ENCODE data around the gene JAM3. TPM values are rescaled to one million over a fixed set of nuclear protein-coding genes. Genes with fewer than 3 reads are reported as not detected.

JAM3 gene
- total and polyA plus RNA-seq, 9 donors: 94.6 to 175 (median 135) TPM

GRCh38 chr11:134154441-134154840 lies 85.6 kb downstream of the JAM3 start:
- no peak overlapping the region for H3K27ac ChIP-seq (ENCODE audit: low read length)
- H3K36me3 ChIP-seq (ENCODE audit: control insufficient read depth, insufficient read depth, low read length): peaks cover 73% of the 10 kb centered on the region
- WGBS (ENCODE audit: insufficient coverage): 91% methylated on average over 9 of the region's 11 CpGs
- H3K4me3 ChIP-seq (ENCODE audit: low read length): no peak overlapping the region
- H3K4me1 ChIP-seq (ENCODE audit: control insufficient read depth, insufficient read depth, low read length): no peaks in the 10 kb centered on the region
- H3K9me3 ChIP-seq (replicated peaks; ENCODE audit: control insufficient read depth, low read depth, low read length): no peaks in the 10 kb centered on the region
- DNase-seq: no peak
- no peaks in the 10 kb centered on the region for H3K27me3 ChIP-seq (ENCODE audit: control insufficient read depth, insufficient read depth, low read length)

GRCh38 chr11:134155456-134155855 lies 86.6 kb downstream of the JAM3 start:
- WGBS (ENCODE audit: insufficient coverage): 76% methylated on average over 9 of the region's 16 CpGs
- DNase-seq: no peak
- H3K4me1 ChIP-seq (ENCODE audit: control insufficient read depth, insufficient read depth, low read length): no peaks in the 10 kb centered on the region
- H3K4me3 ChIP-seq (ENCODE audit: low read length): no peak overlapping the region
- no peaks in the 10 kb centered on the region for H3K27me3 ChIP-seq (ENCODE audit: control insufficient read depth, insufficient read depth, low read length)
- H3K9me3 ChIP-seq (replicated peaks; ENCODE audit: control insufficient read depth, low read depth, low read length): no peaks in the 10 kb centered on the region
- peaks cover 76% of the 10 kb centered on the region for H3K36me3 ChIP-seq (ENCODE audit: control insufficient read depth, insufficient read depth, low read length)
- no peak overlapping the region for H3K27ac ChIP-seq (ENCODE audit: low read length)

- no peaks in the 10 kb centered on the region for H3K4me1 ChIP-seq (ENCODE audit: control insufficient read depth, insufficient read depth, low read length)
- peaks cover 70% of the 10 kb centered on the region for H3K36me3 ChIP-seq (ENCODE audit: control insufficient read depth, insufficient read depth, low read length)
- WGBS (ENCODE audit: insufficient coverage): 96% methylated on average over 22 of the region's 28 CpGs
- no peak overlapping the region for H3K27ac ChIP-seq (ENCODE audit: low read length)
- H3K27me3 ChIP-seq (ENCODE audit: control insufficient read depth, insufficient read depth, low read length): no peaks in the 10 kb centered on the region
- DNase-seq: no peak
- no peaks in the 10 kb centered on the region for H3K9me3 ChIP-seq (replicated peaks; ENCODE audit: control insufficient read depth, low read depth, low read length)
- no peak overlapping the region for H3K4me3 ChIP-seq (ENCODE audit: low read length)
Observed at GRCh38 chr11:134155946-134156865, 87.3 kb downstream of the JAM3 start.

- H3K27me3 ChIP-seq (ENCODE audit: control insufficient read depth, insufficient read depth, low read length): no peaks in the 10 kb centered on the region
- H3K4me3 ChIP-seq (ENCODE audit: low read length): no peak overlapping the region
- WGBS (ENCODE audit: insufficient coverage): no CpG with 5 or more reads among the region's 4 CpGs
- no peaks in the 10 kb centered on the region for H3K4me1 ChIP-seq (ENCODE audit: control insufficient read depth, insufficient read depth, low read length)
- no peak for DNase-seq
- no peaks in the 10 kb centered on the region for H3K9me3 ChIP-seq (replicated peaks; ENCODE audit: control insufficient read depth, low read depth, low read length)
- H3K36me3 ChIP-seq (ENCODE audit: control insufficient read depth, insufficient read depth, low read length): peaks cover 66% of the 10 kb centered on the region
- H3K27ac ChIP-seq (ENCODE audit: low read length): no peak overlapping the region
Observed at GRCh38 chr11:134157451-134157850, 88.6 kb downstream of the JAM3 start.

- Histone ChIP-seq H3K27ac (ENCODE audit: low read length) (no peak overlapping the region), H3K36me3 (ENCODE audit: control insufficient read depth, insufficient read depth, low read length) (peaks cover 63% of the 10 kb centered on the region), H3K4me3 (ENCODE audit: low read length) (no peak overlapping the region), H3K4me1 (ENCODE audit: control insufficient read depth, insufficient read depth, low read length) (no peaks in the 10 kb centered on the region), H3K9me3 (replicated peaks; ENCODE audit: control insufficient read depth, low read depth, low read length) (no peaks in the 10 kb centered on the region), H3K27me3 (ENCODE audit: control insufficient read depth, insufficient read depth, low read length) (no peaks in the 10 kb centered on the region)
- DNase-seq: no peak
- WGBS (ENCODE audit: insufficient coverage): 90% methylated on average over 9 of the region's 9 CpGs
Observed at GRCh38 chr11:134158023-134158422, 89.2 kb downstream of the JAM3 start.

- Histone ChIP-seq H3K36me3 (ENCODE audit: control insufficient read depth, insufficient read depth, low read length) (peaks cover 52% of the 10 kb centered on the region), H3K4me1 (ENCODE audit: control insufficient read depth, insufficient read depth, low read length) (no peaks in the 10 kb centered on the region)
- WGBS (ENCODE audit: insufficient coverage): 92% methylated on average over 9 of the region's 9 CpGs
Observed at GRCh38 chr11:134159652-134160051, 90.8 kb downstream of the JAM3 start.

GRCh38 chr11:134164490-134165370 lies 95.9 kb downstream of the JAM3 start:
- Histone ChIP-seq H3K27me3 (ENCODE audit: control insufficient read depth, insufficient read depth, low read length) (no peaks in the 10 kb centered on the region), H3K4me1 (ENCODE audit: control insufficient read depth, insufficient read depth, low read length) (no peaks in the 10 kb centered on the region), H3K9me3 (replicated peaks; ENCODE audit: control insufficient read depth, low read depth, low read length) (no peaks in the 10 kb centered on the region), H3K36me3 (ENCODE audit: control insufficient read depth, insufficient read depth, low read length) (peaks cover 45% of the 10 kb centered on the region), H3K4me3 (ENCODE audit: low read length) (no peak overlapping the region), H3K27ac (ENCODE audit: low read length) (no peak overlapping the region)
- 90% methylated on average over 11 of the region's 11 CpGs for WGBS (ENCODE audit: insufficient coverage)
- no peak for DNase-seq

More at GRCh38 chr11:134159652-134160051, 90.8 kb downstream of the JAM3 start:
- H3K4me3 ChIP-seq (ENCODE audit: low read length): no peak overlapping the region
- no peak for DNase-seq
- H3K27me3 ChIP-seq (ENCODE audit: control insufficient read depth, insufficient read depth, low read length): no peaks in the 10 kb centered on the region
- no peak overlapping the region for H3K27ac ChIP-seq (ENCODE audit: low read length)
- H3K9me3 ChIP-seq (replicated peaks; ENCODE audit: control insufficient read depth, low read depth, low read length): no peaks in the 10 kb centered on the region

- Histone ChIP-seq H3K27me3 (ENCODE audit: control insufficient read depth, insufficient read depth, low read length) (no peaks in the 10 kb centered on the region), H3K27ac (ENCODE audit: low read length) (no peak overlapping the region), H3K4me3 (ENCODE audit: low read length) (no peak overlapping the region), H3K4me1 (ENCODE audit: control insufficient read depth, insufficient read depth, low read length) (no peaks in the 10 kb centered on the region), H3K9me3 (replicated peaks; ENCODE audit: control insufficient read depth, low read depth, low read length) (no peaks in the 10 kb centered on the region), H3K36me3 (ENCODE audit: control insufficient read depth, insufficient read depth, low read length) (peaks cover 30% of the 10 kb centered on the region)
- no CpG with 5 or more reads among the region's 6 CpGs for WGBS (ENCODE audit: insufficient coverage)
- DNase-seq: no peak
Observed at GRCh38 chr11:134170177-134170918, 101.5 kb downstream of the JAM3 start.

GRCh38 chr11:134170919-134171281 lies 102.0 kb downstream of the JAM3 start:
- DNase-seq: no peak
- Histone ChIP-seq H3K27ac (ENCODE audit: low read length) (no peak overlapping the region), H3K36me3 (ENCODE audit: control insufficient read depth, insufficient read depth, low read length) (peaks cover 29% of the 10 kb centered on the region), H3K4me3 (ENCODE audit: low read length) (no peak overlapping the region), H3K9me3 (replicated peaks; ENCODE audit: control insufficient read depth, low read depth, low read length) (no peaks in the 10 kb centered on the region), H3K4me1 (ENCODE audit: control insufficient read depth, insufficient read depth, low read length) (no peaks in the 10 kb centered on the region), H3K27me3 (ENCODE audit: control insufficient read depth, insufficient read depth, low read length) (no peaks in the 10 kb centered on the region)
- WGBS (ENCODE audit: insufficient coverage): 96% methylated on average over 4 of the region's 5 CpGs
